IPS DF 6.9 (cell line): Measurements from ENCODE around the gene VWA5B2.

Experiments used
- DNase-seq: peaks from one replicate; pipeline ENCODE4 v3.0.0-alpha.2; 2013; ENCODE audit warnings: low read depth, low spot score
- H3K27ac ChIP-seq: one replicate; pipeline ENCODE4 v1.5.1; 2013; ENCODE audit warnings: low read length, control low read depth
- H3K27me3 ChIP-seq: 2 replicates; pipeline ENCODE4 v1.6.1; 2013; ENCODE audit warnings: mild to moderate bottlenecking, low read length; ENCODE audit not compliant: control insufficient read depth, insufficient read depth
- H3K36me3 ChIP-seq: 2 replicates; pipeline ENCODE4 v1.6.1; 2013; ENCODE audit warnings: low read length; ENCODE audit not compliant: control insufficient read depth, insufficient read depth
- H3K4me1 ChIP-seq: 2 replicates; pipeline ENCODE4 v1.6.1; 2013; ENCODE audit warnings: low read length; ENCODE audit not compliant: control insufficient read depth, insufficient read depth
- H3K4me3 ChIP-seq: 2 replicates; pipeline ENCODE4 v1.5.1; 2013; ENCODE audit warnings: mild to moderate bottlenecking, low read length
- H3K9me3 ChIP-seq: 2 replicates; pipeline ENCODE4 v1.6.1; 2013; ENCODE audit warnings: low read length, inconsistent platforms; ENCODE audit not compliant: control insufficient read depth, insufficient read depth
- WGBS: extraction: QIAGEN DNeasy Blood & Tissue Kit; methylation state at CpG from one replicate; pipeline ENCODE4 v1.1.7; 2013; ENCODE audit warnings: mixed read lengths, missing lambda C conversion rate; ENCODE audit not compliant: insufficient read length, insufficient coverage; 5-methylcytosine and 5-hydroxymethylcytosine counted together

The VWA5B2 gene

GRCh38 chr3:184235381-184236032 lies 6.1 kb downstream of the VWA5B2 start:
- no peak for DNase-seq
- Histone ChIP-seq H3K4me1 (no peaks in the 10 kb centered on the region), H3K4me3 (no peak overlapping the region), H3K36me3 (no peaks in the 10 kb centered on the region), H3K27me3 (peaks cover 23% of the 10 kb centered on the region), H3K27ac (no peak overlapping the region), H3K9me3 (no peaks in the 10 kb centered on the region)
- WGBS: no CpG with 5 or more reads among the region's 4 CpGs

DNA sequence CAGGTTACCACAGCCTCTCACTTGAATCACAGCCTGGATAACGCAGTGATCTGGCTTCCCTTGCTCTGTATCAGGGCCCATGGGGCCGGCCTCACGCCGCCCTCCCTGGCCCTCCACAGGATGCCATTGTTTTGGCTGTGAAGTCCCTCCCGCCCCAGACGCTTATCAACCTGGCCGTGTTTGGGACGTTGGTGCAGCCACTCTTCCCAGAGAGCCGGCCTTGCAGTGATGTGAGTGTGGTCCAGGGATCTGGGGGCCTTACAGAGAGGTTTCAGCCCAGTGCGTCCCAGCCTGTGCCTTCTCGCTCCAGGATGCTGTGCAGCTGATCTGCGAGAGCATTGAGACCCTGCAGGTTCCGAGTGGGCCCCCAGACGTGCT lies 6.6 kb downstream of the VWA5B2 start:
- Histone ChIP-seq H3K9me3 (no peaks in the 10 kb centered on the region), H3K4me3 (no peak overlapping the region), H3K27me3 (peaks cover 18% of the 10 kb centered on the region), H3K4me1 (0 out of 2 replicates have a peak, but pooled peaks cover 2% of the 10 kb centered on the region), H3K36me3 (no peaks in the 10 kb centered on the region), H3K27ac (no peak overlapping the region)
- WGBS: no CpG with 5 or more reads among the region's 14 CpGs
- DNase-seq: no peak

DNA sequence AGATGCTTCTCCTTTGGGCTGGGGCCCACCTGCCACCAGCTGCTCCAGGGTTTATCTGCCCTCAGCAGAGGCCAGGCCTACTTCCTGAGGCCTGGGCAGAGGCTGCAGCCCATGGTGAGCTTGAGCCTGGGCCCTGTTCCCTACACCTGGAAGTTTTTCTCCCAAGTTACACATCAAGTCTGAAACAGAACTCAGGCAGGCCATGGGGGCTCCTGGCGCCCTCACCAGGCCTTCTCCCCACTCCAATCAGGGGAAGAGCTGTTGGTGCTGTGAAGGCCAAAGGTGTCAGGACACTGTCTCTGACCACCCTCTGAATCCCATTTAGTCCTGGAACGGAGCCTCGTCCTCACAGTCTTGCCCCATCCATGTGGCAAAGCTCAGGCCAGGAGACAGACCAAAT lies 7.3 kb downstream of the VWA5B2 start:
- no peaks in the 10 kb centered on the region for H3K36me3 ChIP-seq
- H3K9me3 ChIP-seq: no peaks in the 10 kb centered on the region
- no CpG with 5 or more reads among the region's 3 CpGs for WGBS
- H3K27ac ChIP-seq: no peak overlapping the region
- 0 out of 2 replicates have a peak, but pooled peaks cover 4% of the 10 kb centered on the region for H3K4me1 ChIP-seq
- peaks cover 12% of the 10 kb centered on the region; the same call in 1 of the 2 replicates for H3K27me3 ChIP-seq
- no peak for DNase-seq
- no peak overlapping the region for H3K4me3 ChIP-seq

DNA sequence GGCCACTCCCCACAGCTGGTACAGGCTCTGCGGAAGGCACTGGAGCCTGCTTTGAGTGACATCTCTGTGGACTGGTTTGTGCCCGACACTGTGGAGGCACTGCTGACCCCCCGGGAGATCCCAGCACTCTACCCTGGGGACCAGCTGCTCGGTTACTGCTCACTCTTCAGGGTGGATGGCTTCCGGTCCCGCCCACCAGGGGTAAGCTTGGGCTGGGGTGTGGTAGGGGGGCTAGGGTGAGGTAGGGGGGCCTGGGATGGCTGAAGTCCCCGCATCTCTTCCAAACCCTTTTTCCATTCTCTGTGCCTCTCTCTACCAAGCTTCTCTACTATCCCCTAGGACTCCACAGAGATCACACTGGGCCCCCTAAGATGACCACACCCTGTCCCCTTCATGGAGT lies 7.8 kb downstream of the VWA5B2 start:
- Histone ChIP-seq H3K27ac (no peak overlapping the region), H3K27me3 (peaks cover 6% of the 10 kb centered on the region; the same call in 1 of the 2 replicates), H3K36me3 (no peaks in the 10 kb centered on the region), H3K4me1 (0 out of 2 replicates have a peak, but pooled peaks cover 4% of the 10 kb centered on the region), H3K4me3 (no peak overlapping the region), H3K9me3 (no peaks in the 10 kb centered on the region)
- WGBS: no CpG with 5 or more reads among the region's 7 CpGs
- no peak for DNase-seq

DNA sequence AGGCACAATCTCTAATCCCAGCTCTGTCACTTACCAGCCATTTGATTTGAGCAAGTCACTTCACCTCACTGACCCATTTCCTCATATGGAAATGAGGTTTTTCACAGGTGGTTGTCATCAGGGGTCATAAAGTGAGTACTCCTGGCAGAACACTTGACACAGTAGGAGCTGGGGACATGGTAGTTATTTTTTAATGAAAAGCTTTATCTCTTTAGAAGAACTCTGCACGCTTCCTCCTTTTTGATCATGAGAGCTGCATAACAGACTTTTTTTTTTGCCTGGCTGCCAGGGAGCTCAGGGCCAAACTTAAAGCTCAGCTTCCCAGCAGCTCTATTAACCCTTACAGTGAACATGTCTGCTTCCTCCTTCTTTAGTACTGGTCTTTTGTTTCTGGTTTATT lies 8.4 kb downstream of the VWA5B2 start:
- Histone ChIP-seq H3K27ac (no peak overlapping the region), H3K4me1 (0 out of 2 replicates have a peak, but pooled peaks cover 4% of the 10 kb centered on the region), H3K27me3 (0 out of 2 replicates have a peak, but pooled peaks cover 1% of the 10 kb centered on the region), H3K36me3 (peaks cover 5% of the 10 kb centered on the region; the same call in 1 of the 2 replicates), H3K9me3 (no peaks in the 10 kb centered on the region), H3K4me3 (no peak overlapping the region)
- no CpG with 5 or more reads among the region's 1 CpG for WGBS
- DNase-seq: no peak

GRCh38 chr3:184238246-184238818 lies 8.9 kb downstream of the VWA5B2 start:
- Histone ChIP-seq H3K27me3 (no peaks in the 10 kb centered on the region), H3K4me1 (0 out of 2 replicates have a peak, but pooled peaks cover 4% of the 10 kb centered on the region), H3K9me3 (no peaks in the 10 kb centered on the region), H3K4me3 (no peak overlapping the region), H3K36me3 (peaks cover 7% of the 10 kb centered on the region; the same call in 1 of the 2 replicates), H3K27ac (no peak overlapping the region)
- WGBS: no CpG with 5 or more reads among the region's 13 CpGs
- no peak for DNase-seq

GRCh38 chr3:184239221-184239620 lies 9.8 kb downstream of the VWA5B2 start:
- whole genome bisulfite sequencing: no CpG with 5 or more reads among the region's 8 CpGs
- Histone ChIP-seq H3K4me3 (no peak overlapping the region), H3K4me1 (0 out of 2 replicates have a peak, but pooled peaks cover 4% of the 10 kb centered on the region), H3K27me3 (no peaks in the 10 kb centered on the region), H3K36me3 (peaks cover 11% of the 10 kb centered on the region; the same call in 1 of the 2 replicates), H3K27ac (no peak overlapping the region), H3K9me3 (no peaks in the 10 kb centered on the region)
- no peak for DNase-seq

DNA sequence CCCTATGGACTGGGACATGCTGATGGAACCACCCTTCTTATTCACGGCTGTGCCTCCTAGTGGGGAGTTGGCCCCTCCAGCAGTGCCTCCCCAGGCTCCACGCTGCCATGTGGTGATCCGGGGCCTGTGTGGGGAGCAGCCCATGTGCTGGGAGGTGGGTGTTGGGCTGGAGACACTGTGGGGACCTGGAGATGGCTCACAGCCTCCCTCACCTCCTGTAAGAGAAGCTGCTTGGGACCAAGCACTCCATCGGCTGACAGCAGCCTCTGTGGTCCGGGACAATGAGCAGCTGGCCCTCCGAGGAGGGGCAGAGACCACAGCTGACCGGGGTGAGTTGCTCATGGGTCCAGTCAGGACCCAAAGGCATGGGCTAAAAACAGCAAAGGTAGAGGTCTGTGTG lies 10.3 kb downstream of the VWA5B2 start:
- Histone ChIP-seq H3K36me3 (peaks cover 14% of the 10 kb centered on the region; the same call in 1 of the 2 replicates), H3K27me3 (no peaks in the 10 kb centered on the region), H3K4me3 (no peak overlapping the region), H3K9me3 (no peaks in the 10 kb centered on the region), H3K4me1 (0 out of 2 replicates have a peak, but pooled peaks cover 4% of the 10 kb centered on the region), H3K27ac (no peak overlapping the region)
- DNase-seq: no peak
- WGBS: no CpG with 5 or more reads among the region's 7 CpGs

- no peaks in the 10 kb centered on the region for H3K27me3 ChIP-seq
- WGBS: no CpG with 5 or more reads among the region's 4 CpGs
- DNase-seq: no peak
- 0 out of 2 replicates have a peak, but pooled peaks cover 4% of the 10 kb centered on the region for H3K4me1 ChIP-seq
- no peak overlapping the region for H3K4me3 ChIP-seq
- H3K36me3 ChIP-seq: peaks cover 21% of the 10 kb centered on the region; the same call in 1 of the 2 replicates
- no peaks in the 10 kb centered on the region for H3K9me3 ChIP-seq
- H3K27ac ChIP-seq: no peak overlapping the region
Observed at GRCh38 chr3:184240384-184241140, 11.2 kb downstream of the VWA5B2 start.

GRCh38 chr3:184241141-184241446 lies 11.7 kb downstream of the VWA5B2 start:
- no CpG with 5 or more reads among the region's 17 CpGs for WGBS
- DNase-seq: no peak
- Histone ChIP-seq H3K9me3 (no peaks in the 10 kb centered on the region), H3K27ac (no peak overlapping the region), H3K4me3 (no peak overlapping the region), H3K27me3 (no peaks in the 10 kb centered on the region), H3K36me3 (peaks cover 21% of the 10 kb centered on the region; the same call in 1 of the 2 replicates), H3K4me1 (0 out of 2 replicates have a peak, but pooled peaks cover 4% of the 10 kb centered on the region)
